Measurements from ENCODE around the gene ANTXR2. TPM values are rescaled to one million over a fixed set of nuclear protein-coding genes. Genes with fewer than 3 reads are reported as not detected.
"Not testable (repeated sequence)": the region's sequence is repeated elsewhere in the genome, so short reads cannot be mapped to it uniquely, and the experiment has no call there.

Gene ANTXR2
- polyA plus RNA-seq, 12 donors: 87.8 to 154 (median 121) TPM; not detected in 1

DNA sequence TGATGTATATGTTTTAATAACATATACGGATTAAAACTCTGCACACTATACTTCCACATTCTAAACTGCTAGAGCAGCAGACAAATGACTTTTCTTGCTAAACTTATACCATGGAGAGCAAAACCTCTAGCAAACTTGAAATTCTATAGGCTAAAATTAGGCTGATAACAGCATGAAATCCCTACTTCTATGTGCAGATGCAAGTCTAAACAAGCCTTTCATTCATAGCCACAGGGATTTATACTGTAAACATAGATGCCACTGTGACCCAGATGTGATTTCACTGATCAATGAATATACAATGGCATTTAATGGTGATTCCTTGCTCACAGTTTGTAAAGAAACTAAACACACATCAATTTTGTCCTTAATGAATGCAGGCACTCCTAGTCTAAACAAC lies 151.0 kb downstream of the ANTXR2 start:
- no peak for DNase-seq

DNA sequence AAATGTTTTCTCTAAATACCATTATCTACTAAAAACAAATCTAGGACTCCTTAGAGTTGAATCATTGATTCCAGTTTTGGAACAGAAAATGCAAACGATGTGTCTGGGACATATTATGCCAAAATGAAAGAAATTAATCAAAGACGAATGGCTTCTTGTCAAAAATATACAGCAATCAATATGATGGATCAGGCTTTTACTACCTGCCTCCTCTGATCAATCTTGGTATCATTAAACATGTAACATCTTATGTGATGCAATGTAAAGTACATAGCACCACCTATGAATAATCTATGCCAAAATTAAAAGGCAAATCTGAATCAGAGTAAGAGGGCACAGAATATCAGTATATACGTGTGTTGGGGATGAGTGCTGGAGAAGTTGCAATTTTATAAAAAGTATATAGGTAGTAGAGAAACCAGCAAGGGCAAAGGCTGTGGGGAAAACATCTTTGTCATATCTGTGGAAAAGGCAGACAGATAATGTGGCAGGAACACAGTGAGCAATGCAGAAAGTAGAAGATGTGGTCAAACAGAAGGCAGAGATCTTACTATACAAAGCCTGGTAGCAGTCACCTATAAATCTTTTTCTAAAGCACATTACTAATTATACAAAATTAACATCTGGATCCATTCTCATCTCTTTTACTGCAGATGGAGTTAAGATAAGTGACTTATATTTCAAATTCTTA lies 152.7 kb downstream of the ANTXR2 start:
- no peak for DNase-seq

DNA sequence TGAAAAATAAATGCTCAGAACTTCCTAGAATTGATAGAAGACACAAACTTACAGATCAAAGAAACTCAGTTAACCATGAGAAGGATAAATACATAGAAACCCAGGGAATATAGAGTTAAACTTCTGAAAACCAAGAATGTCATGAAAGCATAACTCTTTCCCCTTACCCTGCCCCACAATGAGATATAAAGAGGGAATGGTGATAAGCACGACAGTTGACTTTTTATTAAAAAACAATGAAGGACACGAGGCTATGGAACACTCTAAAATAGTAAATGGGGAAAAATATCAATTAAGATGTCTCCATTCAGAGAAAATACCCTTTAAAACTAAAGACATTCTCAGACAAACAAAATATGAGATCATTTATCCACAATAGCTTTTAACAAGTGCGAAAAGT lies 154.7 kb downstream of the ANTXR2 start:
- DNase-seq: no peak

DNA sequence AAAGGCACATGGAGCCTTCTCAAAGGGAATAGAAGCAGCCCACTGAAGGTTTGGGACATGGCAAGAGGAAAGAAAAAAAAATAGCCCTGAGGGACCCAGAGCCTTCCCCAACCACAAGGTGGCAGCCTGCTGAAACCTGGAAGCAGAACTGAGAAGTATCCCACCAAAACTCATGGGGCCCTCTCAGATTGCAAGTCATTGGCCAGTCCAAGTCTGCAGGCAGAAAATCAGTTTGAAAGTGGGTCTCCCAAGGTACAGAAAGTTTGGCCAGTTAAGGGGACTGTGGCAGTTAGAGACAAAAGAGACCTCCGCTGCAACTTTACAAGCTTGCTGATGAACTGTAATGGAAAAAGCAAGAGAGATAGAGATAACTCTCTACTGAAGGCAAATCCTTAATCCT lies 155.8 kb downstream of the ANTXR2 start:
- no peak for DNase-seq

DNA sequence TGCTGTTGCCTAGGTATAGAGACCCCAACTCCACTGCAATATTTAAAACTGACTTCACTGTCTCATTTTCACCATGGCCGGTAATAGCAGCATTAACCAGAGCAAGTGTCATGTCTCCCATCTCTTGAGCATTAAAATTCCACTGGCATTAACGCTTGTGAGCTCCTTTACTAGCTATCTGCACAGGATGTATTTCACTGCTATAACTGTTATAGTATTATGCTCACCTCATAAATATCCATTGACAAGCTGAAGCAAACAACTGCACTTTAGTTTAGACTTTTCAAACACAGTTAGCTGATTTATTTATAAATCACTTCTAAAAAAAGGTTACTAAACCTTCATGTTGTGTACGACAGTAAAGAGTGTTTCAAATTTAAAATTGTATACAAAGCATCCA lies 157.8 kb downstream of the ANTXR2 start:
- no peak for DNase-seq

DNA sequence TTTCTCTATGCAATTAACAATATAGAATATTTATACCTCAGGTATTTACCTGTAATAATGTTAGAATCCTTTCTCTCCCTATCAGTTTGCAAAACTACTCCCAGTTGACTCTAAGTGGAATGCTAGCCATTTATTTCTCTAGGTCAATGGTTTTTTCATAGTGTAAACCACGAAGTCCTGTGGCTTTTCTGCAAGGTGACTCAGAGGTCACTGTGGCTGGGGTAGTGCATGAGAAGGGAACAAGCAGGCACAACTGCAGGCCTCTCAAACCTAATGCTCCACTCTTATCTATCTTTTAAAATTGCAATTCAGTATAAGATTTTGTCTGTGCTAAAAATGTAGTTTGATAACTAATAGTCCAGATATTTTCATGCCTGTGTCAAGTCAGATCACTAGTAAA lies 159.4 kb downstream of the ANTXR2 start:
- no peak for DNase-seq

DNA sequence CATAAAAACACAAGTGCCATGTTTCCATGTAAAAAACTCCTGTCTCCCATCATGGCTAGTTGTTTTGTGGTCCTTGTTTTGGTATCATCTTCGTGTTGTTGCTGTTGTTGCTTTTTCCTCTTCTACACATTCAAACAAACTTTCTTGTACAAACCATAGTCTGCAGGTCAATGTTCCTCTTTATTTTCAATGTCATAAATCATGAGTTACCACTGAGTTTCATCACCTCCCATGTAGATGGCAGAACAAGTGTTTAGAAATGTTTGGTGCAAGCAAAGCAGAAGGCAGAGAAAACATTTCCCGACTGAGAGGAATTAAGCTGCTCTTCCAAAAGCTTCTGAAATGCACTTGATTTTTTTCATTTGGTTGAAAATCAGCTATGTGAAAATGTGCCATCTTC lies 166.0 kb downstream of the ANTXR2 start:
- no peak for DNase-seq

DNA sequence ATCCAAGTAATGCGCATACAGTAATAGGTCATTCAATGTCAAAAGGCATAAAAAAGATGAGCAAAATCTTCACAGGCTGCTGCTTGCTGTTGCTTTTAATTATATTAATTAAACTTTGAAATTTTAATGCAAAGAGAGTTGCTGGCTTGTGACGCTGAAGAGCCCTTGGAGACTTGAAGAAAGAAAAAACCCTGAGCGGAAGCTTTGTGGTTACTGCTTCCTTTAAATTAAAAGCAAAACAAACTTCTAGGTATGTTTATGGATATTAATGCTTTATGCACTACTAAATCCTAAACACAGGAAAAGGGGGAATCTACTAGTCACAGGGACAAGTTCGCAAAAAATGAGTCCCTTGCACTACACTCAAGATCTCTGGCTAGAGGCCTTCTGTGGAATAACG lies 166.7 kb downstream of the ANTXR2 start:
- DNase-seq: no peak

DNA sequence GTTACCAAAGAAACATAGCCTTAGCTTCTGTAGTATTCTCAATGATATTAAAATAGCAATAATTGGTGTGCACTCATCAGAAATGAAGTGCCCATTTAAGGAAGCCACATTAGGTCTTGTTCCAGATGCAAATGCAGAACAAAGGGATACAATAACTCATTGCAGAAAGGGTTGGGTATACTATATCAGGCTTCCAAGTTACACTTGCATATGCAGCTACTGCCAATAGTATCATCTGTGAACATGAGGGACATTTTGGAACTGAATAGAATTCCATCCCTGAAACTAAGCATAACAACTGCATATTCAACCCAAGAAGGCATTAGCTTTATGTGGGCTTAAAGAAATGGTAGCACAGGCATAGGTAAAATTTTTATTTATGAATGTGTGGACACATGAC lies 167.8 kb downstream of the ANTXR2 start:
- DNase-seq: no peak

DNA sequence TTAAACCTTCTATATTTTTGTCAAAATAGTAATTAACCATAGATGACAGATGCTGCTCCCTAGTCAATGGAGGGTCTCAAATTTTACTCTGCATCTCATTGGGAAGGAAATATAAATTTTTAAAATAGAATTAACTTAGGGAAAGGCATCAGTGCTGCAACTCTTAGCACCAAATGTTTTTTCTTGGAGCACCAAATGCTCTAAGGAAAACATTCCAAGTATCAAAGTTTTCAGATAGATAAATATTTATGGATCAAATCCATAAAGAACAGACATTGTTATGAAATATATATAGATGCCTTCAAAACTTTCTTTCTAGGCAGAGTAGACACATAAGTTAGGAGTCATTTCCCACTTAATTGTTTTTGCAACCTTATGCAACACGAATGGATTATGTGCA lies 168.7 kb downstream of the ANTXR2 start:
- DNase-seq: no peak

DNA sequence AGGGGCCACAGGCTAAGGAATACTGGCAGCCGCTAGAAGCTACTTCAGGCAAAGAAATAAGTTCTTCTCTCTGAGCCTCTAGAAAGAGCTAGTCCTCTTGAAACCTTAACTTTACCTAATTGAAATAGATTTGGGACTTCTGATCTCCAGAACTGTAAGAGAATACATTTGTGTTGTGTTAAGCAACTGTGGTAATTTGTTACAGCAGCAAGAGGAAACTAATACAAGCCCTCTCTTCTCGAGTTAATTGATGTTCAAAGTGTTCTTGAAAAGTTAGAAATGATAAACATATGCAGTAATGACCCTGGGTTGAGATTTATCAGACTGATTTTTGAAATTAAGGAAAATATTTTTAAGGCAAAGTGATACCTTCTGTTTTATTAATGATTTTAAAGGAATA lies 172.8 kb downstream of the ANTXR2 start:
- DNase-seq: no peak

DNA sequence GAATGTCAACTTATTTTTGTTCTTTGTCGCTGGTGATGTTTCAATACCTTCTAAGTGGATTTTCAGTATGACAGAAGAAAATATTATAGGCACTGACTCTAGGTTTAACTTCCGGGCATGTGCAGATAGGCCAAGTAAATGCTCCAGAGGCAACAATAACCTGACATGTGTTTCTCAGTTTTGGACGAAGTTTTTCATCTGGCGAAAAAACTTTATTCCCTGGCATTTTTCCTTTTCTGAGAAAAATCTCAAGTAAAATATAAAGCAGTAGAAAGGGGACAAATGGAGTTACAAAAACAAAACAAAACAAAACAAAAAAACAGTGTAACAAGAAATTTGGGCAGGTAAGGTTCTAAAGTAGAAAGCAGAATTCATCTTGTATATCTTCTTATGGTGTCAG lies 173.5 kb downstream of the ANTXR2 start:
- DNase-seq: peak; percentile 42

DNA sequence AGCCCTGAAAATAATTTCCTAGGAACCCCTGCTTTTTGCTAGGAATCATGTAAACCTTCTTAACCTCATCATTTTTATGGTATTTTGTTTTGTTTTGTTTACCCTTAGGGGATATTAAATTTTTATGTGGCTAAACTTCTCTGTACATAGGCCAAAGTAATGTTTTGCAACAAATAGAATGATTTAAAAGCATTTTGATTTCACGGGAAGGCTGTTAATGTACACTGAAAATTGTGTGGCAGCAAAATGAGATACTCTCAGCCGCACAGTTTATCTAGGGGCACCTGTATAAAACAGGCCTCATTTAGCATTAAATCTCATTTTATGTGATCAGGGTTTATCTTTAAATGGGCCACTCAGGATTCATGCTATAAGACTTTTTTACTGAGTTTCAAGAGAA lies 175.0 kb downstream of the ANTXR2 start:
- DNase-seq: no peak

DNA sequence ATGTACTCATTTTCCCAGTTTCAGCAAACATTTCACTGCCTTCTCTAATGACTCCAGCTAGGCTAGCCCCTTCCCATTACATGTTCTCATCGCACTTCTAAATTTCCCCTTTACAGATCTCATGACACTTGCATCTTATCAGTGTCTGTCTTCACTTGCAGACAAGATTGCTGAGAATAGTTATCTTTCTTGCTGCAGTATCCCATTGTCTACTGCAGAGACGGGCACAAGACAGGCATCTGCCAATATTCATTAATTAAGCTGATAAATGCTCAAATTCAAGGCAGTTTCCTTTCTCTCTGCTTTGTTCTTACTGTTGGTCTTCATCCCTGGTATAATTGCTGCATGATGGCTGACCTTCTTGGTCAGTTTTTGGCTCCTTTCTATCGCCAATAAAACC lies 175.9 kb downstream of the ANTXR2 start:
- no peak for DNase-seq

DNA sequence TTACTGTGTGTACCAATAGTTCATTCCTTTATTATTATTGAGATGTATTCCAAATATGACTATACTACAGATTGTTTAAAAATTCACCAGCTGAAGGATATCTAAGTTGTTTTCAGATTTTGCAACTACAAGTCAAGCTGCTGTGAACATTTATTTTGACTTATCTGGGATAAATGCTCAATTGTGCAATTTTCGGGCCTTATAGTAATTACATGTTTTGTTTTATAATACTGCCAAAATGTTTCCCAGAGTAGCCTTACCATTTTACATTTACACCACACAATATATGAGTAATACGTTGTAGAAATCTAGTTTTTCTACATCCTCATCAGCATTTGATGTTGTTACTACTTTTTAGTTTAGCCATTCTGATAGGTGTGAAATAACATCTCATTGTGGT lies 179.6 kb downstream of the ANTXR2 start:
- DNase-seq: no peak

DNA sequence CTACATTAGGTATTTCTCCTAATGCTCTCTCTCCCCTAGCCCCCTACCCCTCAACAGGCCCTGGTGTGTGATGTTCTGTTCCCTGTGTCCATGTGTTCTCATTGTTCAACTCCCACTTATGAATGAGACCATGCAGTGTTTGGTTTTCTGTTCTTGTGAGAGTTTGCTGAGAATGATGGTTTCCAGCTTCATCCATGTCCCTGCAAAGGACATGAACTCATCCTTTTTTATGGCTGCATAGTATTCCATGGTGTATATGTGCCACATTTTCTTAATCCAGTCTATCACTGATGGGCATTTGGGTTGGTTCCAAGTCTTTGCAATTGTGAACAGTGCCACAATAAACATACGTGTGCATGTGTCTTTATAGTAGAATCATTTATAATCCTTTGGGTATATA lies 184.0 kb downstream of the ANTXR2 start:
- DNase-seq: not testable (repeated sequence)

DNA sequence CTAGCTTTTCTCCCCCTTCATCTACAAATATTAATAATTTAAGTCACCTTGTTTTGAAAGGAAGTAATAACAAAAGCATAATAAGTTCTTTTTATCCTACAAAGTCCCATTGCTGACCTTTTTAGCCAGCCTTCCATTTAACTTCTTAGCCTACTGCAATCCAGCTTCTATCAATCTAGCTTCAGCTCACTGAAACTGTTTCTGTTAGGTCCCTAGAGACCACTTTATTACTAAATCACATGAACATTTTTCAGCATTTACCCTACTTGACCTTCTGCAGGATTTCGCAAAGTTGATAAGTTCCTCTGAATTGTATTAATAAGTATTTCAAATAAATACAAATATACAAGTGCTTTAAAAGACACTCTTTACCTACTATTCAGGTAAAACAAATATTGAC lies 186.5 kb downstream of the ANTXR2 start:
- DNase-seq: no peak

DNA sequence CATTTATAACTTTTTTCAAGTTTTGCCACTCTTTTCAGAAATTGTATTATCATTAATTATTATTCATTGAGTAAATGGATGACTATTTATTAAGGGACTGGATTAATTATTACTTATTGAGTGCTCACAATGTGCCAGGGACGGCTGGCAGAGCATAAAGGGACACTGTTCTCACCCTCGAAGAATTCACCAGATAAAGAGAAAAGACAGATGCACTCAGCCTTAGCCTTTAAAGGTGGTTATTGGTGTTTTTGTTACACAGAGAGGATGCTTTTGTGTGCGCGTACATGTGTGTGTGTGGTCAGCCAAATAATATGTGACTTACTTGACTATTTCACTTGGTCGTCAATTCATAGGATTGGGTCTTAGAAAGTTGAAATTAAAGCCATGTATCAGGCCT lies 187.0 kb downstream of the ANTXR2 start:
- no peak for DNase-seq

DNA sequence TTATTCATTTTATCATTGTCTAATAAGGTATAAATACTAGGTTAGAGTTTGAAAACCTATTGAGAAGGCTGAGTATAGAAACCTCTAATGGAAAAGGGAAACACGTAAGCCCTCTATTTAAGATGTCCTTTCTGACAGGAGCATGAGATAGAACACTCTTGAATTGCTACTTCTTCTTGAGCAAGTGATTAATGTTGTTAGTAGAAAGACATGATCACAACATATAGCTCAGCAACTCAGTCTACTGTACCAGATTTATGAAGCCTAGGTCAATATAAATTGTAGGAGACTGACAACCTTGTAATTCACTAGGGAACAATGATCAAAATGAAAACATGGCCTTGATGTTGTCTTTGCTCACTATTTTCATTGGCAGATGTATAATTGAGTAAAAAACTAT lies 189.7 kb downstream of the ANTXR2 start:
- no peak for DNase-seq

DNA sequence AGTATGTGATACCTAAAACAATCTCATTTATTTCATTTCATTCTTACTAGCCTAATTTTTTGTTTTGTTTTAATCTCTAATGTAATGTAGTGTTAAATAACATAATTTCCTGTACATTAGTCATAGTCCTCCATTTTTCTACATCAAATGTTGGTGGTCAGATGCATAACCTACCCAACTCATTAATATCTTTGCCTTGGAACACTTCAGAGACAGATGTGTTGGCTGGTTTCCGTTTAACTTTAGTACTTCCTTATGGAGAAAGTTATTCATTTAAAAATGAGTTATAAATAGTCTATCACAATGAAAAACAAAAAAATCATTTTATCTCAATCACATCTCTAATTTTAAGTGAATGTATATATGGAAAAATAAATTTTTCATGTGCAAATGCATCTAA lies 190.2 kb downstream of the ANTXR2 start:
- peak; percentile 71 for DNase-seq

DNA sequence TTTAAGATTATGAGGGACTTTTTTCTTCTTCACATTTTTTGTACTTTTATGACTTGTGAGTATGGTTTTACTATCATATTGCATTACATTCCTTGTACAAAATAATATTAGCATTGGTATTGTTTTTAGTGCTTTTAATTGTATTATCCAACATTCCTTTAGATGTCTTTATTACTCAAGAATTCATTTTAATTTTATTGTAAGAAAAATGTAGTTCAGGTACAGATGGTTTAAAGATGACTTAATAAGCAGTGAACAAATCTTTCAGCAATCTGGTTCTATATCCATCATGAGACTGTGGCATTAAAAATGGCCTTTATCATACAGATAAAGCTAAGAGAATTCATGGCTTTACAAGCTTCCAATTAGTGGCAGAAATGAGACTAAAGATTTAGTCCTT lies 191.6 kb downstream of the ANTXR2 start:
- DNase-seq: no peak

DNA sequence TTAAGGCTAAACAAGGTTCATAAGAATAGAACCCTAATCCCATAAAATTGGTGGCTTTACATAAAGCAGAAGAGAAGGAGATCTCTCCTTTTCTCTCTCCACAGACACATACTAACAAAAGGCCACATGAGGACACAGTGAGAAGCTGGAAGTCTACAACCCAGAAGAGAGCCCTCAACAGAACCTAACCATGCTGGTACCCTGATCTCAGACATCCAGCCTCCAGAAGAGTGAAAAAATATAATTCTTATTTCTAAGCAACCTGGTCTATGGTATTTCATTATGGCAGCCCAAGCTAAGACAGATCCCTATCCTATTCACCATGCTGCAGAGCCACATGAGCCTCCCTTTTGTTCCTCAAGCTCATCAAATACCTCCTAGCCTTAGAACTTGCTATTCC lies 195.5 kb downstream of the ANTXR2 start:
- no peak for DNase-seq

DNA sequence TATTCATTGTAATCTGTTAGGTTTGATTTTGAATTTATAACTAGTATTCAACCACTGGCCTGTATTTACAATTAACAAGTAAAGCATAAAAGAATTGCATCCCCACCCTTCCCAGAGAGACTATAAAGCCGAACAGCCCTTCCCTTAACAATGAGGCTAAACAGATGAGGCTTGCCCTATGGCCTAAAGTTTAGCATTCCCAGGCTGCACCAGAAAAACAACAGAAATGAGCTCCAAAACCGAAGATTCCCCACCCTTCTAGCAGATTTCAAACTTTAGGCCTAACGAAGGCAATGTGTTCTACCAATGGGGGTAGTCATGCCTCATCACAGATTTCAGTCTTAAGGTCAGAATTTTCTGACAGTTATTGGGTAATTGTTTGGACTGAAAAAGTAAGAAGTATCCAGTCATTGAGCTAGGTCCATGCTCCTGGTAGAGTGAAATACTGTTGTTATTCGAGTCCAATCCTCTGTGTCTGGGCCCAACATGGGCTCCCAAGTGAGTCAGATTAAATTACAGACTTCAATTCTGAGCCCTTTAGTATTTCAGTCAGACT lies 197.6 kb downstream of the ANTXR2 start:
- no peak for DNase-seq

DNA sequence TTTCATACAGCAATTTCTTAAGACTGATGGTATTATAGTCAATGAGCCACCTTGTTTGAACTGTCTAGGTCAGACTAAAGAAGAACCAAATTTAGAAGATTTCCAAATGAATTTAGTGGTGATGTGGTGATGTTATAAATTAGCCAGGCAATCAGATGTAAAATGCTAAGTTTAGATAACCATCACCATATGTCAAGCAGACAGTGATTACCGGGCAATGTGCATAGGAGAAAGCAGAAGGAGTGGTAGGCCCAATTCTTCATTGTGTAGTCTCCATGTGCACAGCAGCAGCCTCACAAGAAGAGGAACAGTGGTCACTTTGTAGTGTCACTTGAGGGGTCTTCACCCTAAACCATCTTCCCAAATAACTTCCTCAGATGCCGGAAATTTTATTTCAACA lies 198.8 kb downstream of the ANTXR2 start:
- no peak for DNase-seq

Data from muscle of arm (tissue), 12 donors.